Smooth muscle cell of the brain vasculature (primary cell): ENCODE data around the gene FADS3.

Experiments
- DNase-seq: peaks from one replicate; pipeline ENCODE4 v3.0.0-alpha.2; 2012; ENCODE audit warnings: low read depth, low spot score

The FADS3 gene

DNA sequence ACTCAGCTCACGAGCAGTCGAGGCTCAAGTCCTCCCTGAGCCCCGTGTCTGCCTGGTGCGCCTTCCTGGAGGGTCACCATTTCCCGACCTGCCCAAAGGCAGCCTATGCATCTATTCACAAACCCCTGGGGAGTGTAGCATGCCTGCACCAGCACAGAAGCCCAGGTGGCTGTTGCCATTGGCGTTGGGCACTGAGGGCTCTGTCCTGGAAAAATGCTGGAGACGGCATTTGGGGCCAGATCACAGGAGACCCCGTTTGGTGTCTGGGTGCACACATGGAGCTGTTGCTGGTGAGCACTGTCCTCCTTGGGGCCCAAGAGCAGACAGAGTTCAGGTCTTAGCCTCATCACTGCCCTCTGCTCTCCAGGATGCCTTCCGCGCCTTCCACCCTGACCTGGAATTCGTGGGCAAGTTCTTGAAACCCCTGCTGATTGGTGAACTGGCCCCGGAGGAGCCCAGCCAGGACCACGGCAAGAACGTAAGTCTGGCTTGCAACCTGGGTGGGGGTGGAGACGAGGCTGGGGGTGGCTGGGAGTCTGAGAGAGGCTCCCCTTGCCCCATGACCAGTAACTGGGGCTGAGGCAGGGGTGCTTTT is 53.8 kb downstream of the FADS3 start:
- no peak for DNase-seq

DNA sequence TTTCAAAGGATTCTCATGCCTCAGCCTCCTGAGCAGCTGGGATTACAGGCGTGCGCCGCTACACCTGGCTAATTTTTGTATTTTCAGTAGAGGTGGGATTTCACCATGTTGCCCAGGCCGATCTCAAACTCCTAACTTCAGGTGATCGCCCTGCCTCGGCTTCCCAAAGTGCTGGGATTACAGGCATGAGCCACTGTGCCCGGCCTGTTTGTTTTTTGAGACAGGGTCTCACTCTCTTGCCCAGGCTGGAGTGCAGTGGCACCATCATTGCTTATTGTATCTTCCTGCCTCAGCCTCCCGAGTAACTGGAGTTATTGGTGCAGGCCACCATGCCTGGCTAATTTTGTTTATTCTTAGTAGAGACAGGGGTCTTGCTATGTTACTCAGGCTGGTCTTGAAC is 55.2 kb downstream of the FADS3 start:
- DNase-seq: no peak

DNA sequence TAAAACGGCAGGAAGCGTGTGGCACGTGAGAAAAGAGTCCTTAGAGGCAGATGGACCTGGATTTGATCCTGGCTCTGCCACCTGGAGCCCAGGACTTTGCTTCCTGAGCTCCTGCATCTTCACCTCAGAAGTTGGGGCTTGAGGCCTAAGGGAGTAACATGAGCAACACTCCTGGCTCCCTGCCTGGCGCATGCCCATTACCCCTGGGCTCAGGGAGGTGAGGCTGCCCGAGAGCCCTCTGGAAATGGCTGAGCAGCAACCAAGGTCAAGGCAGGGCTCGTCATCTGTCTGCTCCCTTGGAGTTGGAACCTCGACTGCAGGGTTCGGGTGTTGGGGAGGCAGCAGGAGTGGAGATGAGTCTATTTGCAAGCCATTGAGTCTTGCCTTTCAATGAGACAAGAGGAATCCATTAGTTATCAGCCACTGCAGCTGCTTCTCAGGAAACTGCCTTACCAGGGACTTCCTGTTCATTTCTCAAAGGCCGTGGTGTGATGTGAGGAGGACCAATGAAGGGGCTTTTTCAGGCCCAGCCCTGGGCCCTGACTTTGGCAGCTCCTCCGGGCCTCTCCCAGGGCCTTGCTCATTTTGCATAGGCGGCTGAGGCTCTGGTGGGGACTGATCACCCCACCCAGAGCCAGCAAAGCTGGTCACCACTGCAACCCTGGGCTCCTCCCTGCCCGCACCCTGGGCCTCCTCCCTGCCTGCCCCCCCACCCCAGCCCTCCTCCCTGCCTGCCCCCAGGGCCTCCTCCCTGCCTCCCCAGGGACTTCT is 56.9 kb downstream of the FADS3 start:
- no peak for DNase-seq

DNA sequence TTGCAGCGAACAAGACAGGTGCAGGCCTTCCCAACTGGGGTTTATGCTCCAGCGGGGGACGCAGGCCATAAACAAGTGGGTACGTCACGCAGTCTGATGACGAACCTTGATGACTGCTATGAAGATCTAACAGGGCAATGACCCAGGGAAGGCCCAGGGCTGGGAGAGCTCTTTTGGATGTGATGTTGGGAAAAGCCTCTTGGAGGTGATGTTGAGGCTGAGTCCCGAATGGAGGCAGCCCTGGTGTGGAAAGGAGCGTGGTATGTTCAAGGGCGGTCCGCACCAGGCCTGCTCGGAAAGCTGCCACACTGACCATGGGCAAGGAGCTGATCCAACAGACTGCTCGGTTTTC is 57.4 kb downstream of the FADS3 start:
- DNase-seq: no peak

DNA sequence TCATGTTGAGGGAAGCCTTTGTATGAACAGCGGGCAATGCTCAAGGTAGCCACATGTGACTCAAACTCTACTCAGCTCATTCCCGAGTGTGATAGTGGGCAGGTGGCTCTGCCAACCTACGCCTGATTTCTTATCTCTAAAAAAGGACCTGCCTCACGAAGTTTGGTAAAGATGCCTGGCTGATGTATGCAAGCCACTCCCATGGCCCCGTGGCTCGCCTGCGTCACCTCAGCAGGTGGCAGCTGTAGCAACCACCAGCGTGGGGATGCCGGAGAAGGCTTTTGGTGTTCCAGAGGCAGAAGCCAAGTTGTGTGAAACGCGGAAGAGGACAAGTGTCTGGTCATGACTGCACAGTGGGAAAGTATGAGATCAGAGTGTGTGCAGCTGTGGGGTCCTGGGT is 57.9 kb downstream of the FADS3 start:
- DNase-seq: no peak

DNA sequence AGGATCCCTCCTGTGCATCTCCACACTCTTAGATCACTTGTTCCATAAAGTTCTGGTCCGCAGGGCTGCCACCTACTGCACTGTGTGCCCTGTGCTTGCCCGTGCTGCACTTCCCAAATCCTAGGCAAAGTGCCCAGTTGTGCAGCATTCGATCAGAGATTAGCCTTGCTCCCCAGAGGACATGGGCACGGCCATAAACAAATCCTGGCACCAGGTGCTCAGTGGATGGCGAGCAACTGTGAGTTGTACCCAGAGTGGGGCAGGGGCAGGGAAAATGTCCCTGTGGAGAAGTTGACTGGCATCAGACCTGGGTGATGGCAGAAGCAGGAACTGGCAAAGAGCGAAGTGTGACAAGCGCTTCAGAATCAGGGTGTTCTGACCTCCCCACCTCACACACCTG is 58.6 kb downstream of the FADS3 start:
- no peak for DNase-seq

DNA sequence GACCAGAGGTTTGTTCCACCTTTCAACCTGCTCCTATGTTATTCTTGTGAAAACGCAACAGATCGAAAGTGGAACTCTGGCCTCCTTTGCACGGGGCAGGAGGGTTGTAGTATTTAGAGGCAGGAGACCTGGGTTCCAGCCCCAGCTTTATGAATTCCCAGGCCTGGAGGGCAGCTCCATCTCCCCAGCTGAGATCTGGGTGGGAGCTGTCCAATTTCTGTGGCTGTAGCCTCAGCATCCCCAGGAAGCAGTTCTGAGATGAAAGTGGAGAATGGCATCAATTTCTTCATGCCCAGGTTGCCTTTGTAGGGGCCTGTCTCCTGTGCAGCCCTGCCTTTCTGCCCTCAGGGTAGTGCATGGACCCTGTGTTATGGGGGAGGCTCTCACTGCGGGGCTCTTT is 59.1 kb downstream of the FADS3 start:
- DNase-seq: no peak

DNA sequence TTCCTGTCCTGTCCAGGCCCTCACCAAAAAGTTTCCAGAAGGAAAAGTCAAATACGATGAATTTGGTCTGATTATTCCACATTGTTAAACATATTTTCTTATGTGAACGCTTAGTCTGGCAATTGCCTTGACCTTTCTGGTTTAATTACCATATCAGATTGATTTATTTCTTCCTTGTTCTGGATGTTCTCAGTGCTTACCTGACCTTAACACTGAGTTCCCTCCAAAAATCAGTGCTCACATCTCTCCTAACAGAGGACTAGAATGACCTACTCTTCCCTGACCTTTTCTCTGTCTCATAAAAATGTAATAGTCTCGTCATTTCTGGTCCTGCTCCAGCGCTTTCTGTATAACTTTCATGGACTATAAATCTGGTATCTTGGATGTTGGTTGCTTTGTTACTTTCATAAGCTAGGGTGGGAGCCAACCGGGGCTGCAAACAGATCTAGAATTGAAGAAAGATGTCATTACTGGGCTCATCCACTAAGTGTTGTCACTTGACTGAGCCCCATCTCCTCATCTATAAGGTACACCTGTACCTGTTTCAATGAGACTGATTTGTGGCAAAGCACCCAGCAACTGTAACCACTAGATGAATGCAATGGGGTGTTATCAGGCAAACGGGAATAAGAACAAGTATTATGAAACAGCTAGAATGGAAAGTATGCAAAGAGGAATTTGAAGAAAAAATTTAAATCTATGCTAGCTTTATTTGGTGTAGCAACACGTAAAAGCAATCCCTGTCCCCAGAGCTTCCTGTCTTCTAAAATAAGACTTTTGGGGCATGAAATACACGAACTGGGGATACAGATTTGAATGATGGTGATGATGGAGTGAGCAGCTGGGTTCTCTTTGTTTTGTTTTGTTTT is 60.9 kb downstream of the FADS3 start:
- no peak for DNase-seq

DNA sequence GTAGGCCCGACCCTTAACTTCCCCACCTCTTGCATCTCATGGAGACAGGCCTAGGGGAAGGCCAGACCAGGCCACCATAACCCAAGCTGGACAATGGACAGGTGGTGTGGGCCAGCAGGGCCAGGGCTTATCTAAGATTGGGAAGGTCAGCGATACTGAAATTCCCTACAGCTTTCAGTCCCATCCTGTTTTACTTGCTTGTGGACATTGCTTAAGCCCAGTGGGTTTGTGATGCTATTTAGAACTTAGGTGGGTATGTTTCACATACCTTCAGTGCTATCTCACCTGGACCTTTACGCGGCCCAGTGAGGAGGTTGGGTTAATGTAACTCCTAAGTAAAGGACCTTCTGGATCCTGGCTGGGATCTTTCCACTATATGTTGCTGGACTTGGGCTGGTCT is 61.5 kb downstream of the FADS3 start:
- DNase-seq: no peak

DNA sequence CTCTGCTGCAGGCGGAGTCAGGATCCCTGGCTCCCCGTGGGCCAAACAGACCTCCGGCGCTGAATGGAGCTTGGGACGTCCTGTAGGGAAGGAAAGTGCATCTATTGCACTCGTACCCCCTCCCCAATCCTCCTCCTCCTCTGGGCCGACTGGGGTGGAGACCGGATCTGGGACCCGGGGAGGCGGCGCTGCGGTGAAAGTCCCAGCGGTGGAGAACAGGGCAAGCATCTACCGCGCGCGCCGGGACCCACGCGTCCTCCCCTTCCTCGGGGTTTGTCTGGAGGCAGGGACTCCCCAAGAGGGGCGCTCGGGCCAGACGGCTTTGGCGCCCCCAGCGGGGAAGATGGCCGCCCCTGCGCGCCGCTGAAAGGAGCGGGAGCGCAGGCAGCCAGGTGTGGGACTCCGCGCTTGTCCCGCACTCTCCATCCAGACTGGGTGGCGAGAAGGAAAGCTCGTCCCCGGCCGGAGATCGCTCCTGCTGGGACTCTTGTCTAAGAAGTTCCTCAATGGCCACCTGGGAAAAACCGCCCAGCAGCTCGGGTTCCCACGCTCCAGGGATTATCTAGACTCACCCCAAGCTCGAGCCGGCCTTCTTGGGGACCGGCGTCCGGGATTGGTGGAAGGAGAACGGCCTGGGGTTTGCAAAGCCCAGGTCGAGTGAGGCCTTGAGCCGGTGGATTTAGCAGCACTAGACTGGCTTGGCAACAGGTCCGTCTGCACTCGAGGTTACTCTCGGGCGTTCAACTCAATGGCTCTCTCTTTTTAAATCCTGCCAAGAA is 62.5 kb downstream of the FADS3 start:
- no peak for DNase-seq

DNA sequence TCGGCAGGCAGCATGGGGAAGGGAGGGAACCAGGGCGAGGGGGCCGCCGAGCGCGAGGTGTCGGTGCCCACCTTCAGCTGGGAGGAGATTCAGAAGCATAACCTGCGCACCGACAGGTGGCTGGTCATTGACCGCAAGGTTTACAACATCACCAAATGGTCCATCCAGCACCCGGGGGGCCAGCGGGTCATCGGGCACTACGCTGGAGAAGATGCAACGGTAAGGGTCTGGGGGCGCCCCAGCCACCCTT is 63.0 kb downstream of the FADS3 start:
- no peak for DNase-seq

DNA sequence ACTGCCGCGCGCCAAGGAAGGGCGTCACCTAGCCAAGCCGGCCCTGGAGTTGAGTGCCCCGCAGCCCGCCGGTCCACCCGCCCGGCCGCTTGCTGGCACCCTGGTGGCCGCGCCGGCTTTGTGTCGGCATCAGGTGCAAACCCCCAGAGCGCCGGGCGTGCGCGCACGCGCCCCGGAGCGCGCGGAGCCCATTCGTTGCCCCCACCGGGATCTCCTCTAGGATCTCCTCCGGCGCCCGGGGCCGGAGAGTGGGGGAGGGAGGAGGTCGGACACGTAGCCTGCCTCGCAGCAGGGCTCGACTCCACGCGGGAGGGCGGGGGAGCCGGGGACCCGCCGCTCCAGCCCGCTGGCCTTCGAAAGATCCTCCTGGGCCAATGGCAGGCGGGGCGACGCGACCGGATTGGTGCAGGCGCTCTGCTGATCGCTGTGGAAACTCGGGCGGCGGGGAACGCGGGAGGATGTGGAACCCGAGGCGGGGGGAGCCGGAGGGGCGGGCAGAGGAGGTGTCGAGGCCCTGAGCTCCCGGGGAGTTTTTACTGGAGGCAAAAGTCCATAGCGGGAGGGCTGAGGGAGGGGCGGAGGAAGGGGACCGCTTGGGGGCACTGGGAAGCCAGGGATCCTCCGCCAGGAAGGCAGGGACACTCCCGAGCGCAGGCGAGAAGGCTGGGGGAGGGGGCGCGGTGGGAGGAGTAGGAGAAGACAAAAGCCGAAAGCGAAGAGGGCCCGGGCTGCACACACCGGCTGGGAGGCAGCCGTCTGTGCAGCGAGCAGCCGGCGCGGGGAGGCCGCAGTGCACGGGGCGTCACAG is 63.6 kb downstream of the FADS3 start, which contains the start of gene FADS2:
FADS2 (plus strand) TSS at position 730 of the 808 bp plus-strand sequence. CDS start 91 bp downstream, outside the sequence.
- peak; percentile 85 for DNase-seq

DNA sequence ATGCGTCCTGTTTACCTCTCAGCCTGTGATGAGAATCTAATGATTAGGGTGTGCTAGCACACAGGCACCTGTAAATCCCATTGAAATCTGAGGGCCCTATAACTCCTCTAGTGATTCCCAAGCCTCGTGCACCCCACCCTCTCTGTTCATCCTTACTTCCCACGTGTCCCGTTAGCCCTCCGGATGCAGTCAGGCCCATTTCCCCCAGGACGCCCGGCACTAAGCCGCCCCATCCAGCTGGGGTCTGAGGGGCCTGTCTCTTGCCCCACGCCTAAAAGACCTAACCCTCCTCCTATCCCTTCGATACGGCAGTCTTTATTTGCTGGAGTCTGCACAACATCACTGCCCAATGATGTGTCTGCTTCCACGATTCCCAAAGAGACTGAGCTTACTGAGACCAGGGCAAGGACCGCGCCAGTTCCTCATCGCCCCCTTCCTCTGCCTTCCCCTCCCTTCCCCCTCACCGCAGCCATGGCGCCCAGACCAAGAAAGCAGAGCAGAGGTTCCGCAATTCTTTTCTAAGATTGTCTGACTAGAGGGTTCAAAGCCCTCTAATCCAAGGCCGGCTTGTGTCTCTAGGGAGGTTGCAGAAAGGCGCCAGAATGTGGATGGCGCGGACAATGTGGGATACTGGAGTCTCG is 64.3 kb downstream of the FADS3 start:
- DNase-seq: no peak
